GM12891 (cell line): ENCODE data around the gene SMIM31.

Experiments
- POLR2A ChIP-seq: IDR thresholded peaks from 2 replicates; pipeline ENCODE4 v1.6.1; 2011; ENCODE audit warnings: low read depth, low read length, control low read depth
- TAF1 ChIP-seq: IDR thresholded peaks from 2 replicates; pipeline ENCODE4 v1.6.1; 2011; ENCODE audit warnings: low read depth, low read length, control low read depth

DNA sequence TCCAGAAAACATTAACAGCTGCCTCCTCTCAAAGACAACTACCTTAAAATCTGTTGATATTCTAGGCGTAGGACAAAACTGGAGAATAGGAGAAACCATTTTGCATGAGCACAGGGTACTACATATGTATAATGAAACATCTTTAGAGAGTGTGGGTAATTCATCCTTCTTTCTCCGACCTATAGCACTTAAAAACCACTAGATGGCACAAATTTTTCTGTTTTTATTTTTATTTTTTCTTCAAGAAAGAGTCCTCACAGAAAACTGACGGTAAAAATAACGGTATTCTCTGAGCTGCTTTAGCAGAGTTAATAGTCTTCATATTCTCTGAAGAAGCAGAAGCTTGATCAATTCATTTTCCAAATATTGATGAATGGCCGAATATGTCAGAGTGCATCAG, 14.6 kb downstream of the SMIM31 start:
- TF ChIP-seq TAF1 (no peak), POLR2A (no peak)
